K562 (cell line): ENCODE data around the gene MTREX. TPM values are rescaled to one million over a fixed set of nuclear protein-coding genes. Genes with fewer than 3 reads are reported as not detected.

Experiments used
- C11orf30 ChIP-seq: fragments of 450-650 bp; IDR thresholded peaks from 2 replicates; pipeline ENCODE4 v1.6.1; 2016; ENCODE audit warnings: low read depth, mild to moderate bottlenecking
- CBX5 ChIP-seq: IDR thresholded peaks from 2 replicates; pipeline ENCODE4 v1.6.1; 2014; ENCODE audit warnings: low read depth, borderline replicate concordance
- CXXC5 ChIP-seq: fragments of 250-450 bp; sonication (Bioruptor Pico); IDR thresholded peaks from 2 replicates; pipeline ENCODE4 v1.8.0; 2022; ENCODE audit warnings: inconsistent platforms, mild to moderate bottlenecking, moderate library complexity
- ERF ChIP-seq: fragments of 450-650 bp; formaldehyde crosslinking; IDR thresholded peaks from 2 replicates; pipeline ENCODE4 v1.4.0; 2020; ENCODE audit warnings: mild to moderate bottlenecking, mixed read lengths
- GABPA ChIP-seq: fragments of 200-800 bp; sonication (Bioruptor generic); conservative IDR thresholded peaks from 2 replicates; pipeline ENCODE4 v1.6.1; 2016; ENCODE audit warnings: low read depth, missing genetic modification characterization, missing compliant biosample characterization
- HCFC1 ChIP-seq: IDR thresholded peaks from 2 replicates; pipeline ENCODE4 v1.6.1; 2012; ENCODE audit warnings: low read depth, low read length, improper control_type of control experiment
- HDGF ChIP-seq: fragments of 450-650 bp; IDR thresholded peaks from 2 replicates; pipeline ENCODE4 v1.6.1; 2016
- KLF16 ChIP-seq: IDR thresholded peaks from 2 replicates; pipeline ENCODE4 v1.6.1; 2016; ENCODE audit warnings: antibody characterized with exemption
- LCOR ChIP-seq: sonication (generic); formaldehyde crosslinking; IDR thresholded peaks from 2 replicates; pipeline ENCODE4 v1.8.0; 2022; ENCODE audit warnings: mild to moderate bottlenecking, missing genetic modification reagents
- NBN ChIP-seq: fragments of 450-650 bp; IDR thresholded peaks from 2 replicates; pipeline ENCODE4 v1.6.1; 2016; ENCODE audit warnings: low read depth, mild to moderate bottlenecking
- NR2C2 ChIP-seq, 2 experiments: fragments of 200-800 bp in 1 of 2; sonication (Bioruptor generic) in 1 of 2; sonication (generic) in 1 of 2; formaldehyde crosslinking in 1 of 2; IDR thresholded peaks; 2 replicates each; pipeline versions ENCODE4 v1.6.1 to v1.8.0; 2016 to 2022; ENCODE audit warnings: mild to moderate bottlenecking in 1 of 2, missing compliant biosample characterization in 1 of 2, missing genetic modification characterization in 1 of 2, missing genetic modification reagents in 1 of 2
- PHF20 ChIP-seq: fragments of 450-650 bp; IDR thresholded peaks from 2 replicates; pipeline ENCODE4 v1.6.1; 2018; ENCODE audit not compliant: partially characterized antibody
- POLR2B ChIP-seq: fragments of 450-650 bp; IDR thresholded peaks from 2 replicates; pipeline ENCODE4 v1.6.1; 2018; ENCODE audit warnings: low read depth; ENCODE audit not compliant: partially characterized antibody
- RCOR1 ChIP-seq, 2 experiments: IDR thresholded peaks; 2 replicates each; pipeline ENCODE4 v1.6.1; 2012; ENCODE audit warnings: low read depth in 2 of 2, low read length in 2 of 2, borderline replicate concordance in 1 of 2, improper control_type of control experiment in 1 of 2
- TEAD1 ChIP-seq, 2 experiments: fragments of 450-650 bp in 1 of 2; sonication (generic) in 1 of 2; formaldehyde crosslinking; IDR thresholded peaks; 2 replicates each; pipeline versions ENCODE4 v1.4.0 to v1.8.0; 2020 to 2022; ENCODE audit warnings: mild to moderate bottlenecking in 2 of 2, missing genetic modification reagents in 1 of 2
- ZBTB40 ChIP-seq, 2 experiments: fragments of 450-650 bp in 1 of 2; sonication (generic) in 1 of 2; formaldehyde crosslinking in 1 of 2; IDR thresholded peaks; 2 replicates each; pipeline versions ENCODE4 v1.7.1 to v1.9.0; 2016 to 2022; ENCODE audit warnings: inconsistent platforms in 1 of 2, mild to moderate bottlenecking in 1 of 2, missing genetic modification reagents in 1 of 2
- ZC3H11A ChIP-seq: IDR thresholded peaks from 2 replicates; pipeline ENCODE4 v1.6.1; 2012; ENCODE audit warnings: low read depth, low read length, improper control_type of control experiment
- ZKSCAN1 ChIP-seq: fragments of 150-350 bp; IDR thresholded peaks from 2 replicates; pipeline ENCODE4 v1.6.1; 2016; ENCODE audit warnings: low read depth, low read length
- ZNF133 ChIP-seq: fragments of 250-450 bp; sonication (Bioruptor Pico); IDR thresholded peaks from 2 replicates; pipeline ENCODE4 v1.4.0; 2020; ENCODE audit warnings: mild to moderate bottlenecking
- ZNF143 ChIP-seq: sonication (generic); formaldehyde crosslinking; IDR thresholded peaks from 2 replicates; pipeline ENCODE4 v1.9.0; 2022; ENCODE audit warnings: mild to moderate bottlenecking, missing genetic modification reagents
- polyA plus RNA-seq, 8 experiments: library from polyadenylated mRNA; depleted of rRNA in 4 of 8; stranded (reverse) in 5 of 8; unstranded in 3 of 8; fragments of >200 nt; fragmentation: Nextera tagmentation in 2 of 8; fragmentation: Illumina TruSeq in 1 of 8; extraction: Ambion mirVana in 2 of 8; extraction: Trizol in 1 of 8; gene quantifications; 2 replicates each; pipeline versions ENCODE4 v1.2.1 to v1.2.3, GENCODE V29; 2011 to 2014; ENCODE audit warnings: inconsistent platforms in 1 of 8, missing spikeins in 1 of 8
- total RNA-seq, 7 experiments: library from RNA; depleted of rRNA in 6 of 7; stranded (reverse); fragments of >200 nt in 6 of 7; fragmentation: Illumina TruSeq in 2 of 7; extraction: Trizol in 2 of 7; gene quantifications; 2 replicates each; pipeline versions ENCODE4 v1.2.1 to v1.2.3, GENCODE V29; 2011 to 2021; ENCODE audit warnings: low replicate concordance in 1 of 7

MTREX gene
- total and polyA plus RNA-seq, 9 of the 15 experiments (the other 6 are each of a cell fraction or from before 2014, with no cell fraction given) = 52.9 to 193 (median 150) TPM

DNA sequence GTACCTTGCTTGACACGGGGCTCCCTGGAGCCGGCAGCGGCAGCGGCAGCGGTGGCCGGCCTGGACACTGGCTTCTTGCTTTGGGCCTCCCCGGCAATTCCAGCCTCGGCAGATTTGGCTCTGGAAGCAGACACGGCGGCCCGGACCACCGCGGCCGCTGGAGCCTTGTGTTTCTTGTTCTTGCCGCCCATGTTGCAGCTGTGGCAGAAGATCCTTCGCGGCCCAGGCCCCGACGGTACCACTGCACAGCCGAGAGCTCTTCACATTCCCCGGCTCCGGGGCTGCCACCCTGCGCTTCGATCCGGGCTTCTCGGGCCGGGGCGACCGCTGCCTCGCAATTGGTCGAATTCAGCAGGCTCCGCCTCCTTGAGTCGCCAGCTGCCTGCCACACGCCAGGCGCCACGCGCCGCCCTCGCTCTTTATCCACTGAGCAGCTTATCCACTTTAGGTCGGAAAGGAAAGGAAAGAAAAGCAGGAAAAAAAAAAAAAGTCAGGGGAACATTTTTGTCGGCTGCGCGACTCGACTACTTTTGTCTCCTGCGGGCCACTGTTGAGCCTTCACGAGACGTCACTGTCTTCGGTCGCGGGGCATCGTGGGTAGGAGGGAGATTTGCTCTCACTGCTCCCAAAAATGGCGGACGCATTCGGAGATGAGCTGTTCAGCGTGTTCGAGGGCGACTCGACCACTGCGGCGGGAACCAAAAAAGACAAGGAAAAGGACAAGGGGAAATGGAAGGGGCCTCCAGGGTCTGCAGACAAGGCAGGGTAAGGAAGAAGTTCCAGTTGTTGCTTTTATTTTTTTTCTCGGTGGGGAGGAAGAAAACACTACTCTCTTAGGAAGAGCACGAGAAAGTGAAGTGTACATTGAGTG lies at the start of gene MTREX, which contains the start of gene DHX29 (continued):
- TF ChIP-seq ZBTB40 (IDR thresholded peaks at IDR 0.05) (peak; percentile 63), ZBTB40 (CRISPR knock-in tag; IDR thresholded peaks at IDR 0.05) (no peak), KLF16 (peak; percentile 81), CBX5 (no peak), PHF20 (peak; percentile 47), LCOR (CRISPR knock-in tag) (peak; percentile 90), C11orf30 (peak; percentile 75), GABPA (tag) (peak; percentile 37; the same call in 1 of the 2 replicates), ERF (CRISPR knock-in tag) (peak; percentile 18; the same call in 1 of the 2 replicates), ZNF133 (CRISPR knock-in tag) (no peak), RCOR1 (IDR thresholded peaks at IDR 0.05; ENCODE audit: borderline replicate concordance in 1 of 2, low read depth in 2 of 2, low read length in 2 of 2) (peak in 1 of 2 experiments; percentile 13; a peak in 1 of 4 replicates), HCFC1 (peak; percentile 68), ZNF143 (CRISPR knock-in tag) (peak; percentile 79), ZC3H11A (no peak), NBN (peak; percentile 72; the same call in 1 of the 2 replicates), HDGF (0 out of 2 replicates have a peak, but pooled peaks have one; percentile 49), CXXC5 (CRISPR knock-in tag) (peak; percentile 75), TEAD1 (CRISPR knock-in tag; IDR thresholded peaks at IDR 0.05) (peak; percentile 28 to 72; a peak in 1 of 4 replicates), POLR2B (peak; percentile 84), ZKSCAN1 (peak; percentile 18; the same call in 1 of the 2 replicates), NR2C2 (CRISPR knock-in tag; IDR thresholded peaks at IDR 0.05) (peak; percentile 20; the same call in 1 of the 2 replicates), NR2C2 (tag; IDR thresholded peaks at IDR 0.05) (peak; percentile 54; the same call in 1 of the 2 replicates)
